ENCODE measurements around the gene SLC49A4.
A peak's percentile ranks its signal among the peaks of the same experiment; 100 is the strongest.

The SLC49A4 gene

GRCh38 chr3:122773944-122774509 lies 20.8 kb upstream of the SLC49A4 start:
- H3K4me2 ChIP-seq (ENCODE audit: low read length, poor library complexity, severe bottlenecking) = no peak overlapping the region
- no peak for DNase-seq
- H3K4me3 ChIP-seq (ENCODE audit: insufficient read depth in 1 of 2, low read depth in 1 of 2, low read length in 2 of 2) = no peak overlapping the region
- no peak overlapping the region for H2BK5ac ChIP-seq (ENCODE audit: low read depth, low read length, poor library complexity, severe bottlenecking)
- no peaks in the 10 kb centered on the region for H3K4me1 ChIP-seq (ENCODE audit: control insufficient read depth, insufficient read depth, low read depth, low read length)
- H3K18ac ChIP-seq (ENCODE audit: low read depth in 1 of 2, low read length in 2 of 2) = no peak overlapping the region
- no peaks in the 10 kb centered on the region for H3K27me3 ChIP-seq (ENCODE audit: control insufficient read depth in 1 of 2, insufficient read depth in 1 of 2, low read length in 2 of 2)
- no peak overlapping the region for H3K4ac ChIP-seq (ENCODE audit: low read depth in 1 of 2, low read length in 2 of 2)
- H2BK12ac ChIP-seq (ENCODE audit: low read length in 2 of 2) = no peak overlapping the region
- no peak overlapping the region for H3K9ac ChIP-seq (ENCODE audit: low read length)
- H3K27ac ChIP-seq (ENCODE audit: low read length, poor library complexity, severe bottlenecking) = no peak overlapping the region
- H4K91ac ChIP-seq (ENCODE audit: low read length) = no peak overlapping the region
- 94% methylated on average over 3 of the region's 3 CpGs for WGBS
- H3K9me3 ChIP-seq (ENCODE audit: control insufficient read depth, low read length) = no peaks in the 10 kb centered on the region
- no peak overlapping the region for H2AK5ac ChIP-seq (ENCODE audit: low read length, severe bottlenecking)
- no peak overlapping the region for H2BK120ac ChIP-seq (ENCODE audit: low read depth, low read length)
- no peak overlapping the region for H4K8ac ChIP-seq (ENCODE audit: low read length)
- H2AFZ ChIP-seq (ENCODE audit: low read depth, low read length) = no peak overlapping the region
- H2BK15ac ChIP-seq (ENCODE audit: low read depth, poor library complexity, severe bottlenecking) = no peak overlapping the region
- H3K79me1 ChIP-seq (replicated peaks; ENCODE audit: low read length, poor library complexity, severe bottlenecking) = no peaks in the 10 kb centered on the region
- H3K14ac ChIP-seq (ENCODE audit: low read length in 2 of 2) = no peak overlapping the region
- H3K36me3 ChIP-seq (ENCODE audit: control insufficient read depth in 1 of 2, insufficient read depth in 2 of 2, low read depth in 1 of 2, low read length in 2 of 2) = peaks cover 0 to 9% of the 10 kb centered on the region in 2 experiments
- no peak overlapping the region for H3K23ac ChIP-seq (ENCODE audit: low read length in 2 of 2)

GRCh38 chr3:122774564-122774963 lies 20.3 kb upstream of the SLC49A4 start:
- no peak overlapping the region for H4K8ac ChIP-seq (ENCODE audit: low read length)
- H2BK5ac ChIP-seq (ENCODE audit: low read depth, low read length, poor library complexity, severe bottlenecking) = no peak overlapping the region
- H3K23ac ChIP-seq (ENCODE audit: low read length in 2 of 2) = no peak overlapping the region
- no peak overlapping the region for H2BK120ac ChIP-seq (ENCODE audit: low read depth, low read length)
- H3K4me2 ChIP-seq (ENCODE audit: low read length, poor library complexity, severe bottlenecking) = no peak overlapping the region
- peak; percentile 48 for DNase-seq
- H3K9me3 ChIP-seq (ENCODE audit: control insufficient read depth, low read length) = no peaks in the 10 kb centered on the region
- no peak overlapping the region for H3K4me3 ChIP-seq (ENCODE audit: insufficient read depth in 1 of 2, low read depth in 1 of 2, low read length in 2 of 2)
- no peak overlapping the region for H2BK12ac ChIP-seq (ENCODE audit: low read length in 2 of 2)
- 100% methylated on average over 3 of the region's 3 CpGs for WGBS
- H3K36me3 ChIP-seq (ENCODE audit: control insufficient read depth in 1 of 2, insufficient read depth in 2 of 2, low read depth in 1 of 2, low read length in 2 of 2) = peaks cover 0 to 9% of the 10 kb centered on the region in 2 experiments
- no peak overlapping the region for H2BK15ac ChIP-seq (ENCODE audit: low read depth, poor library complexity, severe bottlenecking)
- no peaks in the 10 kb centered on the region for H3K27me3 ChIP-seq (ENCODE audit: control insufficient read depth in 1 of 2, insufficient read depth in 1 of 2, low read length in 2 of 2)
- no peaks in the 10 kb centered on the region for H3K79me1 ChIP-seq (replicated peaks; ENCODE audit: low read length, poor library complexity, severe bottlenecking)
- no peaks in the 10 kb centered on the region for H3K4me1 ChIP-seq (ENCODE audit: control insufficient read depth, insufficient read depth, low read depth, low read length)
- no peak overlapping the region for H3K9ac ChIP-seq (ENCODE audit: low read length)
- no peak overlapping the region for H2AK5ac ChIP-seq (ENCODE audit: low read length, severe bottlenecking)
- H3K27ac ChIP-seq (ENCODE audit: low read length, poor library complexity, severe bottlenecking) = no peak overlapping the region
- H3K14ac ChIP-seq (ENCODE audit: low read length in 2 of 2) = no peak overlapping the region
- H3K18ac ChIP-seq (ENCODE audit: low read depth in 1 of 2, low read length in 2 of 2) = no peak overlapping the region
- no peak overlapping the region for H2AFZ ChIP-seq (ENCODE audit: low read depth, low read length)
- no peak overlapping the region for H4K91ac ChIP-seq (ENCODE audit: low read length)
- H3K4ac ChIP-seq (ENCODE audit: low read depth in 1 of 2, low read length in 2 of 2) = no peak overlapping the region

- no peak overlapping the region for H2BK120ac ChIP-seq (ENCODE audit: low read depth, low read length)
- 80% methylated on average over 1 of the region's 5 CpGs for WGBS
- peaks cover 0 to 4% of the 10 kb centered on the region in 2 experiments for H3K36me3 ChIP-seq (ENCODE audit: control insufficient read depth in 1 of 2, insufficient read depth in 2 of 2, low read depth in 1 of 2, low read length in 2 of 2)
Measured at GRCh38 chr3:122776675-122777468, 18.0 kb upstream of the SLC49A4 start.

GRCh38 chr3:122777563-122777962 lies 17.3 kb upstream of the SLC49A4 start:
- Histone ChIP-seq H2BK120ac (ENCODE audit: low read depth, low read length) (no peak overlapping the region), H3K9me3 (ENCODE audit: control insufficient read depth, low read length) (no peaks in the 10 kb centered on the region), H3K36me3 (ENCODE audit: control insufficient read depth in 1 of 2, insufficient read depth in 2 of 2, low read depth in 1 of 2, low read length in 2 of 2) (peaks cover 0 to 4% of the 10 kb centered on the region in 2 experiments), H3K4me2 (ENCODE audit: low read length, poor library complexity, severe bottlenecking) (no peak overlapping the region), H2AK5ac (ENCODE audit: low read length, severe bottlenecking) (no peak overlapping the region), H3K27ac (ENCODE audit: low read length, poor library complexity, severe bottlenecking) (no peak overlapping the region), H3K9ac (ENCODE audit: low read length) (no peak overlapping the region), H2BK12ac (ENCODE audit: low read length in 2 of 2) (no peak overlapping the region), H4K8ac (ENCODE audit: low read length) (no peak overlapping the region), H4K91ac (ENCODE audit: low read length) (no peak overlapping the region), H3K18ac (ENCODE audit: low read depth in 1 of 2, low read length in 2 of 2) (no peak overlapping the region), H3K4ac (ENCODE audit: low read depth in 1 of 2, low read length in 2 of 2) (no peak overlapping the region), H3K23ac (ENCODE audit: low read length in 2 of 2) (no peak overlapping the region), H2BK5ac (ENCODE audit: low read depth, low read length, poor library complexity, severe bottlenecking) (no peak overlapping the region), H3K14ac (ENCODE audit: low read length in 2 of 2) (no peak overlapping the region), H3K27me3 (ENCODE audit: control insufficient read depth in 1 of 2, insufficient read depth in 1 of 2, low read length in 2 of 2) (no peaks in the 10 kb centered on the region), H3K4me3 (ENCODE audit: insufficient read depth in 1 of 2, low read depth in 1 of 2, low read length in 2 of 2) (no peak overlapping the region), H2BK15ac (ENCODE audit: low read depth, poor library complexity, severe bottlenecking) (no peak overlapping the region), H2AFZ (ENCODE audit: low read depth, low read length) (no peak overlapping the region), H3K4me1 (ENCODE audit: control insufficient read depth, insufficient read depth, low read depth, low read length) (no peaks in the 10 kb centered on the region), H3K79me1 (replicated peaks; ENCODE audit: low read length, poor library complexity, severe bottlenecking) (no peaks in the 10 kb centered on the region)
- no peak for DNase-seq
- 82% methylated on average over 3 of the region's 3 CpGs for WGBS

More at GRCh38 chr3:122776675-122777468, 18.0 kb upstream of the SLC49A4 start:
- H2BK12ac ChIP-seq (ENCODE audit: low read length in 2 of 2) = no peak overlapping the region
- no peak overlapping the region for H2AK5ac ChIP-seq (ENCODE audit: low read length, severe bottlenecking)
- H3K79me1 ChIP-seq (replicated peaks; ENCODE audit: low read length, poor library complexity, severe bottlenecking) = no peaks in the 10 kb centered on the region
- H2AFZ ChIP-seq (ENCODE audit: low read depth, low read length) = no peak overlapping the region
- H3K14ac ChIP-seq (ENCODE audit: low read length in 2 of 2) = no peak overlapping the region
- no peak overlapping the region for H2BK15ac ChIP-seq (ENCODE audit: low read depth, poor library complexity, severe bottlenecking)
- no peaks in the 10 kb centered on the region for H3K9me3 ChIP-seq (ENCODE audit: control insufficient read depth, low read length)
- H3K27ac ChIP-seq (ENCODE audit: low read length, poor library complexity, severe bottlenecking) = no peak overlapping the region
- no peak for DNase-seq
- no peak overlapping the region for H4K91ac ChIP-seq (ENCODE audit: low read length)
- no peak overlapping the region for H3K4me3 ChIP-seq (ENCODE audit: insufficient read depth in 1 of 2, low read depth in 1 of 2, low read length in 2 of 2)
- no peaks in the 10 kb centered on the region for H3K27me3 ChIP-seq (ENCODE audit: control insufficient read depth in 1 of 2, insufficient read depth in 1 of 2, low read length in 2 of 2)
- H3K4me2 ChIP-seq (ENCODE audit: low read length, poor library complexity, severe bottlenecking) = no peak overlapping the region
- H2BK5ac ChIP-seq (ENCODE audit: low read depth, low read length, poor library complexity, severe bottlenecking) = no peak overlapping the region
- H4K8ac ChIP-seq (ENCODE audit: low read length) = no peak overlapping the region
- no peak overlapping the region for H3K9ac ChIP-seq (ENCODE audit: low read length)
- H3K4me1 ChIP-seq (ENCODE audit: control insufficient read depth, insufficient read depth, low read depth, low read length) = no peaks in the 10 kb centered on the region
- no peak overlapping the region for H3K18ac ChIP-seq (ENCODE audit: low read depth in 1 of 2, low read length in 2 of 2)
- no peak overlapping the region for H3K4ac ChIP-seq (ENCODE audit: low read depth in 1 of 2, low read length in 2 of 2)
- H3K23ac ChIP-seq (ENCODE audit: low read length in 2 of 2) = no peak overlapping the region

Measured in mesenchymal stem cell (in vitro differentiated cells and primary cell).